Forelimb muscle (tissue), 1 donor: ENCODE results near the gene ZNF135. TPM values are rescaled to one million over a fixed set of nuclear protein-coding genes. Genes with fewer than 3 reads are reported as not detected.

ENCODE experiments used
- DNase-seq: peaks from one replicate; pipeline ENCODE4 v3.0.0-alpha.2; 2013; ENCODE audit warnings: low read depth
- polyA plus RNA-seq: library from polyadenylated mRNA; unstranded; fragments of 120-200 nt; gene quantifications from one replicate; pipeline ENCODE4 v1.2.1, GENCODE V29; 2013; ENCODE audit not compliant: insufficient read length

Gene ZNF135
- polyA plus RNA-seq, 1 donor, result 12.5 TPM

DNA sequence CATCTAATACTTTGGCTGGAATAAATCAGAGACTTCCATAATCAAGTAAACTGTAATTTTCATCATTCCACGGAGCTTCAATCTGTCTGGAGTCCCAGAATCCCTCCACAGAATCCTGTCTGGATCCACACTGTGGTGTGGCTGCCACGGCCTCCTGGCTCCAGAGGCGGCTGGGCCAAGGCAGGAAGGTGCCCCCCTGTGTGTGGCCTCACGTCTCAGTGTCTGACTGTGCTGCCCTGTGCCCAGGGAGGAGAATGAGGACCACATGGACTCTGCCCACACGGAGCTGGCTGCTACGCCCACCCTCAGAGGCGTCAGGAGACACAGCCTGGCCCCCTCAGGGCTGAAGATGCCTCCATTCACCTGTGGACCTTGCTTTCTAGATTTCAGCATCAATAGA, 12.2 kb upstream of the ZNF135 start:
- DNase-seq, result no peak

DNA sequence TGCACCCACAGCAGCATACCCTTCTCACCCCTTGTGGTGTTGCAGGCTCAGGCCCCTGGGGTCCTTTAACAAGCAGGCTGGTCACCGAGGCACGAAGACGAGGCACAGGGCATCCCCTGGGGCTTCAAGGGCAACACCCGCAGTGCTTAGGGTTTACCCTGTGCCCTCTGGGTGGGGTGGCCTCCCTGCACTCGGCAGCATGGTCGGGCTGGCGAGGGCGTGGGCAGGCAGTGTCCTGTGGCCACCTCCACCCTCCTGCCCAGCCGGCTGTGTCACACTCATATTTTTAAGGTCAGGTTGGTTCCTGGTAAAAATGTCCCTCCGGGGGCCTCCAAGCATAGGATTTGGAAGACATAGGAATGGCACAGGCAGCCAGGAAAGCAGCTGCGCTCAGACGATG, 11.4 kb upstream of the ZNF135 start:
- no peak for DNase-seq

DNA sequence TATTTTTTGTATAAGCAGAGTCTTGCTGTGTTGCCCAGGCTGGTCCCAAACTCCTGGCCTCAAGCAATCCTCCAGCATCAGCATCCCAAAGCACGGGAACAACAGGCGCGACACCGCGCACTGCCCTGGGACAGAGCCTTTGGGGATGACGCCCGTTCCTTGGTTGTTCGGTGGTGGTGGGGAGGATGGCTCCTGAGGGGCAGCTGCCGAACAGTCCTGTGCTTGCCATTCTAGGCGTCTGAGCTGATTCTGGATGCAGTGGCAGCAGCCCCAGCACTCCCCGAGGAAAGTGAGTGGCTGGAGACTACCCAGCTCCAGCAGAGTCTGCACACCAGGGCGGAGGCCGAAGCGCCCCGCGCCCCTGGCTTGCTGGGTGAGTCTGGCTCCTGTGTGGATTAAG, 6.8 kb upstream of the ZNF135 start:
- DNase-seq, result no peak

DNA sequence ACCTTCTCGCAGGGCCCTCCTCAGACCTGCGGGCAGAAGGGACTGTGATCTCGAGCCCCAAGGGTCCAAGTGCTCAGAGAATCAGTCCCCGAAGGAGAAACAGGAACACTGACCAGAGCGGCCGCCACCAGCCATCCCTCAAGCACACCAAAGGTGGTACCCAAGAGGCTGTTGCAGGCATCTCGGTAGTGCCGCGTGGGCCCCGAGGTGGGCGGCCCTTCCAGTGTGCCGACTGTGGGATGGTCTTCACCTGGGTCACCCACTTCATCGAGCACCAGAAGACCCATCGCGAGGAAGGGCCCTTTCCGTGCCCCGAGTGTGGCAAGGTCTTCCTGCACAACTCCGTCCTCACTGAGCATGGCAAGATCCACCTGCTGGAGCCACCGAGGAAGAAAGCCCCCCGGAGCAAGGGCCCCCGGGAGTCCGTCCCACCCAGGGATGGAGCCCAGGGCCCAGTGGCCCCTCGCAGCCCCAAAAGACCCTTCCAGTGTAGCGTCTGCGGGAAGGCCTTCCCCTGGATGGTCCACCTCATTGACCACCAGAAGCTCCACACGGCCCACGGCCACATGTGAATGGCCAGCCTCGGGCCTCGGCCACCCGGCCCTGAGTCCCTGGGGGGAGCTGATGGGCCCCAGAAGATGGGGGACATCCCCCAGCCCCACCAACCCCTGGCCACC, 5.5 kb upstream of the ZNF135 start:
- no peak for DNase-seq

DNA sequence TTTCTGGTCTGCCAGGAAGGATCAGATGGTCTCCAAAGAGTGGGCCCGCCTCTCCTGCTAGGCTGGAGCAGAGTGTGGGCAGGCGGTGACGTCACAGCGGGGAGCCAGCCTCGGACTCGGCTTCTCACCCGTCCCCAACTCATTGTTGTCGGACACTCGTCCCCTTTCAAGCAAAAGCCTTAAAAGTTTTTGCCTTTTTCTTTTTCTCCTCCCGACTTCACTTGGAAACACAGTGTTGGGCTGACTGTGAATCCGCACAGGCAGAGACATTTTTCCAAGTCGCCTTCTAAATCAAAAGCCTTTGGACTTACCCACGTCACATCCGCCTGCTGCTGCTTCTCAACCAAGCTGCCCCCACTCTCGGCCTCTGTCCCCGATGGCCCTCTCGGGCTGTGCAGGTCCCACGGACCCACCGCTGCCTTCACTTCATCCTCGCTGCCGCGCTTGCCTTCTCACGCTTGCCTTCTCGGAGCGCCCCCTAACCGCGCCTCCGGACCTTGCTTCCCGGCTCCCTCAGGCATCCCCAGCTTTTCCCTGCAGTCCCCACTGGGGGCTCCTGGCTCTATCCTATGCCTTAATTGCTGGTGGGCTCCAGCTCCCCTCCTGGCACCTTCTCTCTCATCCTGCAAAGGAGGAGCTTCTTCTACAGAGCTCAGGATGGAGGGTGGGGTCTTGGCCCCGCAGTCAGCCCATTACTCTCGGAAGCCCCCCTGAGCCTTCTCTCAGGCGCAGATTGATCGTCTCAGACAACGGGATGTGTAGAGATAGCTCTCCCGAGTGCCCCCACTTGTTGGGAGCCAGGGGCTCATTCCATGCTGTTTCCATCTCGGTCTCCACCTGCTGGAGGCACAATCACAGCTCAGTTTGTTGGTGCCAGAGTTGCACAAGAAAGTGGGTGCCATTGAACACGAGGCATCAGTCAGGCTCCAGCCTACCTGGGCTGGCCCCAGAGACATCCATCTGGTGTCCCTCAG, 3.9 kb upstream of the ZNF135 start:
- DNase-seq, result no peak

DNA sequence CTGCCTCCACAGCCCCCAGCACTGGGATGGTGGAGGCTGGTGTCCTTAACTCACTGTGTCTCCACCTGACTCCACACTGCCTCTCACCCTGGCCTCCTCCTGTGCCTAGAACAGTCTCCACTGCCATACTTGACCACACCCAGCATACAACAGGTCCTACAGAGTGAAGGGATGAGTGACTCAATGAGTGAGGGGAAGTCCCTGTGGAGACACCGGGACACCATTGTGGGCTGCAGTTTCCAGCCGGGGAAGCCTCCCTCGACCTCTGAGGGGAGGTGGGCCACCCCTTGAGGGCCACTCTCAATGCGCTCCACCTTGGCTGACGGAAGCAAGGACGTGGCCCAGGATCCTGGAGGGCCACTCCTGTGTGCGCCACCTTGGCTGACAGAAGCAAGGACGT, 2.8 kb upstream of the ZNF135 start:
- DNase-seq, result no peak

DNA sequence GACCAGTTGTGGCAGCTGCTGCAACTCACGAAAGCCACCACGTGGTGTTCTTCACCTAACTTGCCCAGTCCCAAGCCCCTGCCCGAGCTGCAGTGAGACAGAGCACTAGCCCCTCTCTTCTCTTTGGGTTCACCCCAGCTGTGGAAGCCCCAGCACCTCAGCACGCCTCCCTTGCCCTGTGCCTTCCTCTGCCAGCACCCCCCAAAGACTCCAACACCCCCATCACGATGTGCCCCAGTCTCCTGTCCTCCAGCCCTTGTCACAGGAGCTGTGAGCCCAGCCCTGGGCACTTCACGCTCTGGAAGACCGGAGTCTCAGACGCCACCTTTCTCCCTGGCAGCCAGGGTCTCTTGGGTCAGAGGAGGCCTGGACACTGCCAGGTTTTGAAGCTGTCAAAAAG, 2.2 kb upstream of the ZNF135 start:
- DNase-seq, result no peak

DNA sequence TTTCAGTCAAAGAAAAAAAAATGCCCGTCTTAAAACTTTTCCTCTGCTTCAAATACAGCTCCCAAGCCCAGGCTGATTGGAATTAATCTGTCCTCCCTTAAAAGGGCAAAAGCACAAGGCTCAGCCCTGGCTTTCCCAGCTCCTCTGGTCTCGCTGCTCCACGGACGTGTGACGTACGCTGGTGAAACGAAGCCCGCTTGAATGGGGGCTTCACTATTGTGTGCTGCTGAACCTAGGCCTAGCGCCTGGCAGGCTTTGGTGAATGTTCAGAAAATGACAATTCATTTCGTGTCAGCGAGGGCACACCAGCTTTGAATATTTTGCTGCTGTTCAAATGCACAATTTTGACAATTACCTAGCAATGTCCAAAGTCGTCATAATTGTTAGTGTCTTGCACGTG, 615 bp upstream of the ZNF135 start:
- DNase-seq, result no peak

DNA sequence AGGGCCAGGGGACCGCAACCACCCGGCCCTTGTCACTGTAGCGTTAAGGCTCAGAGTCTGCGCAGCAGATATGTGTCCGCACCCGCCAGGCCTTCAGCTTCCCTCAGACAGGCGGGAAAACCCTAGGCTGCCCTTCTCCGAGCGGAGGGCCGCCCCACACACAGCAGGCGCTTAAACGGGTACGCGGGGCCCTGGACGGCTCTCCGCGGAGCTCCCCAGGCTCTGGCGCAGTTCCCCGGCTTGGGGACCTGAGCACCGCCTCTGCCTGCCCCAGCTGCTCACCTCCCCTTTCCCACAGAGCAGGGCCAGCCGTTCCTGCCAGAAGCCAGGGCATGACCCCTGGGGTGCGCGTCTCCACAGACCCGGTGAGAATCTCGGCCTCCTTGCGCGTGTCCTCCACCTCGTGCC, 593 bp downstream of the ZNF135 start:
- no peak for DNase-seq

DNA sequence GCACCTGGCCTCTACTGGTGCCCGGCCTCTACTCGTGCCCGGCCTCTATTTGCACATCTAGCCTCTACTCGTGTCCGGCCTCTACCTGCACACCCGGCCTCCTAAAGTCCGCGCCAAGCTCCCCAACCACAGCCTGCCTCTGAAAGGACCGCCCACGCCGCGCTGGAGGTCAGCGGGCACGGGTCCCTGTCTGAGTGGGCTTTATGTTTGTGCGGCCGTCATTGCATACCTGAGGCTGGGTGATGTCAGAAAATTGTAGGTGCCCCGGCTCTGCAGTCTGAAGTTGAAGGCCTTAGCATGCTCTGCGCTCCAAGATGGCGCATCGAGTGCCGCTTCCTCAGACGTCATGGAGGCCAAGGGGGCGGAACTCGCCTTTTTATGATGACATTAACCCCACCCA, 1.1 kb downstream of the ZNF135 start:
- no peak for DNase-seq

DNA sequence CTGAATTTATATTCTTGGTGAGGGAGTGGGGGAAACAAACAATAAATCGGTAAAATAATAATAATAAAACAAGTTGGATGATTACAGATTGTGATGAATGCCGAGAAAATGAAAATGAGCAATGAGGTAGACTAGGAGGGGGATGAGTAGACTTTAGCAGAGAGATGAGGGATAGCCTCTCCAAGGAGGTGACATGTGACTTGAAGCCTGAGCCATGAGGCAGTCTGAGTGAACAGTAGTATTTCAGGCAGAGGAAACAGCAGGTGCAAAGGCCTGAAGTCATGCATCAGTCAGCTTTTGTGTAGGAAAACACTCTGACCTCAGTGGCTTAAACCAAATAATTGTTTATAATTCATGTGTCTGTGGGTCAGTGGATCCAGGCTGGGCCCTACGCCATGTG, 4.6 kb downstream of the ZNF135 start:
- no peak for DNase-seq

DNA sequence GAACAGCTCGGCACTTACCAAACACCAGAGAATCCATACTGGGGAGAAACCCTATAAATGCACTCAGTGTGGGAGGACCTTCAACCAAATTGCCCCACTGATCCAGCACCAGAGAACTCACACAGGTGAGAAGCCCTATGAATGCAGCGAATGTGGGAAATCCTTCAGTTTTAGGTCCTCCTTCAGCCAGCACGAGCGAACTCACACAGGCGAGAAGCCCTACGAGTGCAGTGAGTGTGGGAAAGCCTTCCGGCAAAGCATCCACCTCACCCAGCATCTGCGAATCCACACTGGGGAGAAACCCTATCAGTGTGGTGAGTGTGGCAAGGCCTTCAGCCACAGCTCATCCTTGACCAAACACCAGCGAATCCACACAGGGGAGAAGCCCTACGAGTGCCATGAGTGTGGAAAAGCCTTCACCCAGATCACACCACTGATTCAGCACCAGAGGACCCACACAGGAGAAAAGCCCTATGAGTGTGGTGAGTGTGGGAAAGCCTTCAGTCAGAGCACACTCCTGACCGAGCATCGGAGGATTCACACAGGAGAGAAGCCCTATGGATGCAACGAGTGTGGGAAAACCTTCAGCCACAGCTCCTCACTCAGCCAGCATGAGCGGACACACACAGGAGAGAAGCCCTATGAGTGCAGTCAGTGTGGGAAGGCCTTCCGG, 8.3 kb downstream of the ZNF135 start:
- no peak for DNase-seq

DNA sequence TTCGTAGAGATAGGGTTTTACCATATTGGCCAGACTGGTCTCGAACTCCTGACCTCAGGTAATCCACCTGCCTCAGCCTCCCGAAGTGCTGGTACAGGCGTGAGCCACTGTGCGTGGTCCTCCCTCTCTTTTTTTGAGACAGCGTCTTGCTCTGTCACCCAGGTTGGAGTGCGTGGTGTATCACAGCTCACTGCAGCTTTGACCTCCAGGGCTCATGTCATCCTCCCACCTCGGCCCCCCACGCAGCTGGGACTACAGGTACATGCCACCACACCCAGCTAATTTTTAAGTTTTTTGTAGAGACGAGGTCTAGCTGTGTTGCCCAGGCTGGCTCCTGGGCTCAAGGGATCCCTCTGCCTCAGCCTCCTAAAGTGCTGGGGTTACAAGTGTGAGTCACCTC, 20.7 kb downstream of the ZNF135 start:
- DNase-seq, result no peak

DNA sequence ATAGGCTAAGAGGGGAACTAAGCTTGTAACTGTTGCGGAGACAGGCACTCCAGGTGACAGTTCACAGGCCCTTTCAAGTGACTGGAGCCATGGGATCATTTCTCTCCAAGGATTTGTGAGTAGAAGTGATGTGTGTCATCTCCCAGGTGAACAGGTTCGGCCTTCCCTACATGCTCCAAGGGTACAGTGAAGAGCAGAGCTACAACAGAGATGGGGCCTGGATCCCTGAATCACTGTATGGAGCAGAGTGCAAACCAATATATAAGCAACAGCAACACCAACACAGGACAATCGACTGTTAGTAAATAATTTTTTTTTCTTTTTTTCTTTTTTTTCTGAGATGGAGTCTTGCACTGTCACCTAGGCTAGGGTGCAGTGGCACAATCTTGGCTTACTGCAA, 23.9 kb downstream of the ZNF135 start:
- DNase-seq, result no peak

DNA sequence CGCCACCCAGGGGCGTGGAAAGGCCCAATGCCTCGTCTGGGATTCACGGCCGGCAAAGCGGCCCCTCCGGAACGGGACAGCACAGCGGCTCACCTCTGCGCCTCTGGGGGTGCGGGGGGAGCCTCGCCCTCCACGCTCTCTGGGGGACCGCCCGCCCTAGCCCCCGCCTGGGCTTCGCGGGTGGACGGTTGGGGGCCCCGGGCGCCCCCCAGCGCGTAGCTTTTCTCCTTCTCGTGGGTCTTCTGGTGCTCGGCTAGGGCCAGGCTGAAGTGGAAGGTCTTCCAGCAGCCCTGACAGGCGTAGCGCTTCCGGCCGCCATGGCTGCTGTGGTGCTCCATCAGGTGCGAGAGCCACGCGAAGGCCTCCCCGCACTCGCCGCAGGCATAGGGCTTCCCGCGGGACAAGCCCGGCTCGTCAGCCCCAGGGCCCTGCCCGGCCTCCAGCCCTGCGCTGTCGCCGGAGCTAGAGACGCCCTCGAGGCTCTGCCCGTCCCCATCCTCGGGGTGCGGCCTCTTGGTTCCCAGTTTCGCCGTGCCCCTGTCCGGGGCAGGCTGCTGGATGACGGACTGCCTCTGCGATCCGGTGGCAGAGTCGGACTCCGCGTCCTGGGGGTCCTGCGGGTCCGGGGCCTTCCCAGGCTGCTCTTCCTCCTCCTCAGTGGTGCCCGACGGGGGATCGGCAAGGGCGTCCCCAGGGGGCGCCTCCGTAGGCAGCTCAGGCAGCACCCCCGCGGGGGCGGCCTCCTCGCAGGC, 25.7 kb downstream of the ZNF135 start:
- DNase-seq, result no peak

DNA sequence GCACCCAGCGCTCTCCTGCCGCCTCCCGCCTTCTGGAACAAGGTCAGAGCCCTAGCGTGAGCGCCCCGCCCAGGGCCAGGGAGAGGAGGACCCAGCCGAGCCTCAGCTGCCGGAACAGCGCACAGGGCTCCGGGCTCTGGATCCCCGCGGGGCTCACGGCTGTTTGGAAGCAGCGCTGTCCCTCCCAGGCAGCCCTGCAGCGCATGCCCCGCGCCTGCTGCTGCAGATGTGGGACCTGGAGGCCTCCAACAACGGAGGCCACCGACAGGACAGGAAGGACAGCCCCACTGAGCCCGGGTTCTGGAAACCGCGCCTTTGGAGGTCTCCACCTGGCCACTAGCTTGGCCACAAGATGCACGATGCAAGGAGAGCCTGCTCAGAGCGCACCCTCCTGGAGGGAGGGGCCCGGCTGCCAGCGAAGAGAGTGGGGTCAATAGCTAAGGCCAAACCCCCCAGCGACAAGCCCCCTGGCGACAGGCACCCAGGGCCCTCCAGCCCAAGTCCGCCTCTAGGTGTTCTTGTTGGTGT, 26.3 kb downstream of the ZNF135 start:
- DNase-seq, result no peak

DNA sequence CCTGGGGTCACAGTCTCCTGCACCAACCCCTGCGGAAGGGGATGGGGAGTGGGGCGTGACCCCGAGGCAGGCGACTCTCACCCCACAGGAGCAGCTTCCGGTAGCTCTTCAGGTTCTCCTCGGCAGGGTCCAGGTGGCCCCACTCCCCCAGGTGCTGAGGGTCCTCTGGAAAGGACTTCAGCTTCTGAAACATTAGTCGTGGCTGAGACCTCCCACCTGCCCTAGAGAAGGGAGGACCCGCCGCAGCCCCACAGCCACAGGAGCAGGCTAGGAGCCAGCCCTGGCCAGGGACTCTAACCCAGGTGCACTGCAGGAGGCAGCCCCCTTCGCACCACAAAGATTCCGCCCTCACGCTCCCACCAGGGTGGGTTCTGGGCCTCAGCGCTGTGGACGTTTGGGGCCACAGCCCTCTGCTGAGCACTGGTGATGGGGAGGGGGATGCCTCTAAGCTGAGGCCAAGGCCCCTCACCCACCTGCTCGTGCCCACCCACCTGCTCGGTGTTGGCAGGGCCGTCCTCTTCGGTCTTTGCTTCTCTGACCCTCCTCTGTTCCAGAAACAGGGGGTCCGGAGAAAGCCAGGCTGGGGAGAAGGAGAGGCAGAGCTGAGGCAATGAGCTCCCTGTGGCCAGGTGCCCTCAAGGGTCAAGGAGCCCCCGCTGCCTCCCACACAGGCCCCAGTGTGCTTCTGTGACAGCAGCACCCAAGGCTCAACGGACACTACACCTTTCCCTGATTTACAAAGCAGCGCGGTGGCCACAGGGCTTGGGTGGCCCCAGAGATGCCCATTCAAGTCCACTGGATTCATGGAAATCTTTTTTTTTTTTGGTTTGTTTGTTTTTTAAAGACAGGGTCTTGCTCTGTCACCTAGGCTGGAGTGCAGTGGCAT, 28.0 kb downstream of the ZNF135 start:
- no peak for DNase-seq

DNA sequence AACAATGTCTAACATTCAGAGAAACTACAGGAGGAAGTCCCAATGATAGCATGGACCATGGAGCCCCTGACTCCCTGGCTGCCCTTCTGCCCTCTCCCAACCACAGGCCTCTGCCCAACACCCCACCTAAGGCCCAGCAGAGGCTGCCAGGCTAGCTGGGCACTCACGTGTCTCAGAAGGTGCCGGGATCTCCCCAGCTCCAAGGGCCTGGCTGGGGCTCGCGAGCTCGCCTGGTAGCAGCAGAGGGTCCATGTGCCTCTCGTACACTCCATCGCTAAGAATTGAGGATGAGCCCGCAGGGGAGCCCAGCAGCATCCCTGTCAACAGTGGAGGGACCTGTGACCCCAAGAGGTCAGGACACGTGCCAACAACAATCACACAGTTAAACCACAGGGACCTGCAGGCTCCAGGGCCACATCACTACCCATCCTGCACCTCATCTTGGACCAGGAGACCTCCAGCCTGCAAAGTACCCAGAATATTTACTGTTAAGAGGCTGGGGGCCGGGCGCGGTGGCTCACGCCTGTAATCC, 29.5 kb downstream of the ZNF135 start:
- DNase-seq, result no peak

DNA sequence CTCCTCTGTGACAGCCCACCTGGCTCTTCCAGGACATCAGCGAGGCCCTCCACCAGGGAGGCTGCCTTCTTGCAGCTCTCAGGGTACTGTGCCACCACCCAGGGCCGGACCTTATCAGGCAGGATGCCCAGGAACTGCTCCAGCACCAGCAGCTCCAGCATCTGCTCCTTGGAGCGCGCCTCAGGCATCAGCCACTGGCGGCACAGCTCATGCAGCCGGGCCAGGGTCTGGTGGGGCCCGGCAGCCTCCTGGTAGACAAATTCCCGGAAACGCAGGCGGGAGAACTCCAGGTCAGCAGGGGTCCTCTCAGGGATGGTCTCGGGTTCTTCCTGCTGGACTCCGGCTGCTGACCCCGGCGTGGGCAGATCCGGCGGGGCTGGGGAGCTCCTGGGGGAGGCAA, 30.8 kb downstream of the ZNF135 start:
- no peak for DNase-seq

DNA sequence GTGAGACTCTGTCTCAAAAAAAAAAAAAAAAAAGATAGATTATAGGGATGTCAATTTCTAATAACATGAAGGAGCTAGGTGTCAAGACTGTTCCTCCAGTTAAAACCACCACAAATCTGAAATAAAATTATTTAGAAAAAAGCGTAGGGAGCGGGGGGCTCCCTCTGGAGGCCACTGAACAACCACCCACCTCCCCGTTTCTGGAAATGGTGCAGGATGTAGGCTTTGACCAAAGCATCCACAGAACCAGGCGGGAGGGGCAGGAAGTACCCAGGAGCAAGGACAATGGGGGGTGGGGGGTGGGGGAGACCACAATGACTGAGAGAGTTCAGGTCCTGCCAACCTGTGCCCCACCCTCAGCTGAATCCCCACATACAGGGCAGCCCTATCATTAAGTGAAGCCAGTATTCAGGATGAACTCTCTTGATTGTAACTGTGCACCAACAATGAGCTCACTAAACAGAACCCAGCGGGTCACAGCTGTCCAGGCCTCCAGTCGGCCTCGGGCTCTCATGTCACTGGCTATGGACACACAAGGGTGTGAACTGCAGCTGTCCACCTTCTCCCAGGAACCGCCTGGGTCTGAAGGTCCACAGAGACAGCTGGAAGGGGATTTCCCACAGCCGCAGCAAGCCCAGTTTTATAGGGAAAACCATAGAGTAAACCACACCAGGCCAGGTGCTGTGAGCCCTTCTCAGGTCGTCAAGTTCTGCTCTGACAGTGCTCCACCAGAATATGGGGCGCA, 32.3 kb downstream of the ZNF135 start:
- DNase-seq, result no peak
